HG03280 (cell line): Measurements from ENCODE around the gene LRMDA.

Experiments used
- ATAC-seq: cut with Tn5 transposase; IDR thresholded peaks from one replicate; pipeline ENCODE4 v1.9.1; 2021; ENCODE audit warnings: mild to moderate bottlenecking, moderate library complexity; ENCODE audit not compliant: unreplicated experiment

The LRMDA gene

GRCh38 chr10:76546411-76546810 lies 1115.0 kb downstream of the LRMDA start:
- ATAC-seq, result no peak

- no peak for ATAC-seq
These were observed 1116.0 kb downstream of the LRMDA start for GRCh38 chr10:76547352-76547972.

- ATAC-seq, result no peak
These were observed 1117.3 kb downstream of the LRMDA start for GRCh38 chr10:76548716-76549115.

- ATAC-seq, result no peak
These were observed 1117.7 kb downstream of the LRMDA start for GRCh38 chr10:76549171-76549570.

- ATAC-seq, result no peak
These were observed 1119.4 kb downstream of the LRMDA start for GRCh38 chr10:76550806-76551205.

- ATAC-seq, result no peak
These were observed 1120.9 kb downstream of the LRMDA start for GRCh38 chr10:76552091-76552873.

- no peak for ATAC-seq
These were observed 1122.0 kb downstream of the LRMDA start for GRCh38 chr10:76553263-76554032.

- no peak for ATAC-seq
These were observed 1122.6 kb downstream of the LRMDA start for GRCh38 chr10:76554033-76554408.

GRCh38 chr10:76554478-76554877 lies 1123.1 kb downstream of the LRMDA start:
- no peak for ATAC-seq

- ATAC-seq, result no peak
These were observed 1123.7 kb downstream of the LRMDA start for GRCh38 chr10:76555067-76555670.

- no peak for ATAC-seq
These were observed 1125.9 kb downstream of the LRMDA start for GRCh38 chr10:76557366-76557765.

- ATAC-seq, result no peak
These were observed 1127.2 kb downstream of the LRMDA start for GRCh38 chr10:76558586-76558985.

- no peak for ATAC-seq
These were observed 1127.8 kb downstream of the LRMDA start for GRCh38 chr10:76558996-76559891.

- no peak for ATAC-seq
These were observed 1128.4 kb downstream of the LRMDA start for GRCh38 chr10:76559892-76560220.

GRCh38 chr10:76560338-76560737 lies 1128.9 kb downstream of the LRMDA start:
- ATAC-seq, result no peak

- ATAC-seq, result no peak
These were observed 1131.9 kb downstream of the LRMDA start for GRCh38 chr10:76563286-76563685.

GRCh38 chr10:76572021-76572420 lies 1140.6 kb downstream of the LRMDA start:
- no peak for ATAC-seq

- no peak for ATAC-seq
These were observed 1145.0 kb downstream of the LRMDA start for GRCh38 chr10:76576276-76576962.

- no peak for ATAC-seq
These were observed 1146.0 kb downstream of the LRMDA start for GRCh38 chr10:76577455-76577854.
